HepG2 (cell line): ENCODE results near the gene ATAD3C. TPM values are rescaled to one million over a fixed set of nuclear protein-coding genes. Genes with fewer than 3 reads are reported as not detected.

Source experiments
- CENPT ChIP-seq: sonication (generic); formaldehyde crosslinking; IDR thresholded peaks from 2 replicates; pipeline ENCODE4 v1.8.0; 2022; ENCODE audit warnings: low read depth, mild to moderate bottlenecking, moderate library complexity, missing genetic modification reagents
- CHD4 ChIP-seq: fragments of 200-600 bp; sonication (generic); IDR thresholded peaks from 2 replicates; pipeline ENCODE4 v1.7.0; 2017; ENCODE audit warnings: mild to moderate bottlenecking, low read length, borderline replicate concordance
- GRHL1 ChIP-seq: sonication (generic); formaldehyde crosslinking; conservative IDR thresholded peaks from 2 replicates; pipeline ENCODE4 v1.8.0; 2022; ENCODE audit warnings: missing genetic modification reagents
- IRX3 ChIP-seq: sonication (generic); formaldehyde crosslinking; IDR thresholded peaks from 2 replicates; pipeline ENCODE4 v1.8.1; 2023; ENCODE audit warnings: mild to moderate bottlenecking, low read depth, missing genetic modification reagents, borderline replicate concordance
- JARID2 ChIP-seq: sonication (generic); formaldehyde crosslinking; IDR thresholded peaks from 2 replicates; pipeline ENCODE4 v1.8.1; 2023; ENCODE audit warnings: missing genetic modification reagents, inconsistent platforms; ENCODE audit not compliant: insufficient replicate concordance
- KLF13 ChIP-seq: sonication (generic); formaldehyde crosslinking; IDR thresholded peaks from 2 replicates; pipeline ENCODE4 v1.4.0; 2020; ENCODE audit warnings: mild to moderate bottlenecking, missing genetic modification reagents
- NCOA5 ChIP-seq: sonication (generic); formaldehyde crosslinking; IDR thresholded peaks from 2 replicates; pipeline ENCODE4 v1.4.0; 2020; ENCODE audit warnings: missing genetic modification reagents
- TBX3 ChIP-seq: fragments of 450-650 bp; IDR thresholded peaks from 2 replicates; pipeline ENCODE4 v1.6.1; 2017; ENCODE audit warnings: antibody characterized with exemption, mild to moderate bottlenecking, inconsistent platforms, borderline replicate concordance
- TFDP1 ChIP-seq: IDR thresholded peaks from 2 replicates; pipeline ENCODE4 v1.6.1; 2016; ENCODE audit warnings: missing compliant biosample characterization, missing genetic modification reagents, borderline replicate concordance
- THAP7 ChIP-seq: sonication (generic); formaldehyde crosslinking; IDR thresholded peaks from 2 replicates; pipeline ENCODE4 v1.8.1; 2023; ENCODE audit warnings: mild to moderate bottlenecking, missing genetic modification reagents
- ZBTB10 ChIP-seq: sonication (generic); formaldehyde crosslinking; IDR thresholded peaks from 2 replicates; pipeline ENCODE4 v1.4.0; 2020; ENCODE audit warnings: missing genetic modification reagents, borderline replicate concordance
- ZBTB46 ChIP-seq: sonication (generic); formaldehyde crosslinking; IDR thresholded peaks from 2 replicates; pipeline ENCODE4 v1.4.0; 2020; ENCODE audit warnings: mild to moderate bottlenecking, missing genetic modification reagents, borderline replicate concordance
- ZC3H4 ChIP-seq: sonication (generic); formaldehyde crosslinking; IDR thresholded peaks from 2 replicates; pipeline ENCODE4 v1.4.0; 2020; ENCODE audit warnings: missing genetic modification reagents, borderline replicate concordance
- ZNF33A ChIP-seq: sonication (generic); formaldehyde crosslinking; IDR thresholded peaks from 2 replicates; pipeline ENCODE4 v1.5.1; 2020; ENCODE audit warnings: missing genetic modification reagents, mild to moderate bottlenecking, moderate library complexity, borderline replicate concordance
- ZNF414 ChIP-seq: sonication (generic); formaldehyde crosslinking; IDR thresholded peaks from 2 replicates; pipeline ENCODE4 v1.5.0; 2020; ENCODE audit warnings: missing genetic modification reagents
- ZNF557 ChIP-seq: sonication (generic); formaldehyde crosslinking; IDR thresholded peaks from 2 replicates; pipeline ENCODE4 v1.4.0; 2020; ENCODE audit warnings: missing genetic modification reagents
- ZNF567 ChIP-seq: sonication (generic); formaldehyde crosslinking; IDR thresholded peaks from 2 replicates; pipeline ENCODE4 v1.8.1; 2023; ENCODE audit warnings: mild to moderate bottlenecking, missing genetic modification reagents, borderline replicate concordance
- polyA plus RNA-seq, 8 experiments: library from polyadenylated mRNA; depleted of rRNA in 3 of 8; stranded (reverse) in 7 of 8; unstranded in 1 of 8; fragments of >200 nt; fragmentation: Illumina TruSeq in 4 of 8; extraction: Trizol in 4 of 8; gene quantifications; 2 replicates each; pipeline versions ENCODE4 v1.2.1 to v1.2.3, GENCODE V29; 2011 to 2016; ENCODE audit warnings: low read depth in 4 of 8, missing spikeins in 1 of 8, mixed read lengths in 1 of 8; ENCODE audit not compliant: insufficient read depth in 1 of 8
- total RNA-seq, 5 experiments: library from RNA; depleted of rRNA; stranded (reverse); fragments of >200 nt; fragmentation: Illumina TruSeq; extraction: Trizol; gene quantifications; 2 replicates each; pipeline ENCODE4 v1.2.3, GENCODE V29; 2016; ENCODE audit warnings: low read depth in 1 of 5

ATAD3C gene
- total and polyA plus RNA-seq, 2 of the 13 experiments (the other 11 are each of a cell fraction or from before 2014, with no cell fraction given) = 2.4 to 3.2 TPM

GRCh38 chr1:1441002-1441888, 8.2 kb upstream of the ATAD3C start (continued):
- TF ChIP-seq CENPT (CRISPR knock-in tag) (no peak), THAP7 (CRISPR knock-in tag) (no peak), IRX3 (CRISPR knock-in tag) (0 out of 2 replicates have a peak, but pooled peaks have one; percentile 63), ZC3H4 (CRISPR knock-in tag) (no peak; the same call in 1 of the 2 replicates), ZNF414 (peak; percentile 80), ZNF557 (CRISPR knock-in tag) (no peak), KLF13 (CRISPR knock-in tag) (no peak), NCOA5 (CRISPR knock-in tag) (no peak), ZBTB10 (CRISPR knock-in tag) (no peak), JARID2 (CRISPR knock-in tag) (no peak), ZBTB46 (CRISPR knock-in tag) (no peak; the same call in 1 of the 2 replicates), GRHL1 (CRISPR knock-in tag) (no peak), ZNF567 (CRISPR knock-in tag) (peak; percentile 59; the same call in 1 of the 2 replicates), ZNF33A (CRISPR knock-in tag) (no peak), TFDP1 (CRISPR knock-in tag) (no peak), TBX3 (no peak), CHD4 (no peak)
